Measurements from ENCODE around the gene RB1.
"Not testable (repeated sequence)": the region's sequence is repeated elsewhere in the genome, so short reads cannot be mapped to it uniquely, and the experiment has no call there.

RB1 gene

DNA sequence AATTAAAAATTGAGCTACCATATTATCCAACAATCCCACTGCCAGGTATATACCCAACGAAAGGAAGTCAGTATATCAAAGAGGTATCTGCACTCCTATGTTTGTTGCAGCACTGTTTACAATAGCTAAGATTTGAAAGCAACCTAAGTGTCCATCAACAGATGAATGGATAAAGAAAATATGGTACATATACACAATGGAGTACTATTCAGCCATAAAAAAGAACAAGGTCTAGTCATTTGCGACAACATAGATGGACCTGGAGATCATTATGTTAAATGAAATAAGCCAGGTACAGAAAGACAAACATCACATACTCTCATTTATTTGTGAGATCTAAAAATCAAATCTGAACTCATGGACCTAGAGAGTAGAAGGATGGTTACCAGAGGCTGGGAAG, 52.0 kb downstream of the RB1 start:
- not testable (repeated sequence) for DNase-seq

DNA sequence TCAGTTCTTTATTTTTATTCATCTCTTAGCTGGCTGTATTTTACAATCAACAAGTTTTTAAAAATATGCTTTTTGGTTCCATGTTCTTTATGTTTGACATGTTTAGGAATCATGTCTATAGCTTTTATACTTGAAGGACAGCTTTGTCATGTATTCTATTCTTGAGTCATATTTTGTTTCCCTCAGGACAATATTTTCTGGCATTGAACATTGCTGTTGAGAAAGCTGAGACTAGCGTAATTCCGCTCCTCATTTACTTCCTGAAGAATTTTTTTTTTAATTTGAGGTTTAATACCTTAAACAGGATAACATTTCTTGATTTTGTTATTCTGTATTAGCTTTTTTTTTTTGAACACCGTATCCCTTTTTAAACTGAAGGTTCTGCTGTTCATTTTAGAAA, 53.2 kb downstream of the RB1 start:
- no peak for DNase-seq

DNA sequence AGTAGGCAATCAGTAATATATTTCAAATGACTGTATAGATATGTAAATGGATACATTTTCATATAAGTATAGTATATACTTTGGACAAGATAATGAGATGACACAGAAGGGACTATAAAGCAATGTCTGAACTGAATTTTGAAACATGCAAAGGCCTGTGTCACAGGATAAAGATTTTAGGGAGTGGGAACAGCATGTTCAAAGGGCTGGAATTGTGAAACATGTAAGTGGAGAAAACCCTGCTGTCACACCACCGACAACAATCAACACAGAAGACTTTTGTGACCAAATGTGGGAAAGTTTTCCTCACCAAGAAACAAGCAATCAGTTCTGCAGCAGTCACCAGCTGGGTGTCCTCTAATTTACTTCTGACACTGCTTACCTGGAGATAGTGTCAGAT, 66.4 kb downstream of the RB1 start:
- DNase-seq: no peak

DNA sequence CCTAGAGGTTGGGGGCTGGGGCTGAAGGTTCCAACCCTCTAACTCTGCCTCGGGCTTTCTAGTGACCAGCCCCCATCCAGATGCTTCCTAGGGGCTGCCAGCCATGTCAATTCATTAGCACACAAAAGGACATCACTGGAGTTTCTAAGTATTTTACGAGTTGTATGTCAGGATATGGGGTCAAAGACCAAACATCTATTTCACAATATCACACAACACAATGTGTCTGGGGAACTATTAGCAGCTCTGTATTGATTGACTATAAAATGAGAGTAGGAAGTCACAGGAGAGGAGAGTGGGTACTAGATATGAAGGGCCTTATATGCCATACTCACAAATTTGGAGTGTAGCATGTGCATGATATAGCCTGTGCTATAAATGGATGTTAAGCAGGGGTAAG, 67.3 kb downstream of the RB1 start:
- DNase-seq: no peak

DNA sequence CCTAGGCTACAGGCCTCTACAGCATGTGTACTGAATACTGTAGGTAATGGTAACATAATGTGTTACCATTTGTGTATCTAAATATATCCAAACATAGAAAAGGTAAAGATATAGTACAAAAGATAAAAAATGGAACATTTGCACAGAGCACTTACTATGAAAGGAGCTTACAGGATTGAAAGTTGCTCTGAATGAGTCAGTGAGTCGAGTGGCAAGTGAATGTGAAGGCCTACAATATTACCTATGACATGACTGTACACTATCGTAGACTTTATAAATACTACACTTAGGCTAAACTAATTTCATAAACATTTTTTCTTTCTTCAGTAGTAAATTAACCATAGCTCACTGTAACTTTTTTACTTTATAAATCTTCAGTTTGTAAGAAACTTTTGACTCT, 74.3 kb downstream of the RB1 start:
- DNase-seq: no peak

DNA sequence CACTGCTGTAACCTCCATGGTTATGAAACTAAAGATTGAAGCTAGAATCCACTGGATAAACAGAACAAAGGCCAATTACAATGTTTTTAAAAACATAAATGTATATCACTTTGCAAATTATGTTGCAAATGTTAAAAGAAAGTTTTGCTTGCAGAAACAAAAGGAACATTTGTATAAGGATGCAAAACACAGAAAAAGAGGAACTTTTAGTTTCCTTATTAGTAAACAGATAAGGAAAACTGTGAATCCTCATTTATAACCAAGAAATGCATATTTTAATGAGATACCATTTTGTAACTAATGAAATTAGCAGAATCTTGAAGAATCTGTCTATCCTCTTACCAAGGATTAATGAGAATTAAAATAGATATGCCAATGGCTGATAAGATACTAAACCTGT, 77.0 kb downstream of the RB1 start:
- DNase-seq: no peak

DNA sequence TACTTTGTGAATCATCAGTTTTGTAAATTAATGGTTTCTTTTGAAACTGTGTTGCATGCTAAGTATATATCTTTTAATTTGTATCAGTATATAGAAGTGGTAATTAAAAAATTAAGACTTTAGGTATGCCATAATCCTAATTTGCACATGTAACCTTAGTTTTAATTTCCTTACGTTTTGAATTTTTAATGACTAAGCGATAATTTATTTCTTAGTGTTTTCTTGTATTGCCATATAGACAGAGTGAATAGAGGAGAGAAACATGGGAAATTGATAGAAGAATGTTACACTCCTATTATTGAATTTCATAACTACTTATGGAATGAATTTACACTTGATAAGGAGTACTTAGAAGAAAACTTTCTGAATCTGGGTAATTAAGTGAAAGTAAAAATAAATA, 79.8 kb downstream of the RB1 start:
- no peak for DNase-seq

DNA sequence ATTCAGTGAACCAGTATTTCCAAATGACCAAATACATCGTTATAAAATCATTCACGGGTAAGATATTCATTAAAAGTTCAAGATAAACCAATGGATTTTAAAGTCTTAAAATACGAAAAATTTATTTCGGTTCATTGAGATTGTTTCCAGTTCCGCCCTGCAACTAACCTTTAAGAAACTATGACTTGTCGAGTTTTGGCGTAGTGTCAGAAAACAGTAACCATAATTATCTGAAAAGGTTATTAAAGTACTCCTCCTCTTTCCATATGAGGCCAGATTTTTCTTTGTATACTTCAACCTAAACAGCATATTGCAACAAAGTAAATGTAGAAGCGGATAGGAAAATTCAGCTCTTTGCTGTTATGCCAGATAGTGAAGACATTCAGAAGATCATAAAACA, 83.3 kb downstream of the RB1 start:
- DNase-seq: no peak

DNA sequence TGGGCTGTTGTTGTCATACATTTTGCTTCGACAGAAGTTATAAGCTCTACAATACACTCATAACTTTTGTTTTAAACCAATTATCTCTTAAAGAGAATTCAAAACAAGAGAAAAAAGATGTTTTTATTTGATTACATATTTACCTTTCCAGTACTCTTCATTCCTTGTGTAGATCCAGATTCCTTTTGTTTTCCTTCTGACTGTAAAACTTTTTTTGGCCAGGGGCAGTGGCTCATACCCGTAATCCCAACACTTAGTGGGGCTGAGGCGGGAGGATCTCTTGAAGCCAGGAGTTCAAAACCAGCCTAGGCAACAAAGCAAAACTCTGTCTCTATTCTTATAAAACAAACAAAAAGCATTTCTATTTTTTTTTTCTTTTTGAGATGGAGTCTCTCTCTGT, 87.7 kb downstream of the RB1 start:
- DNase-seq: no peak

DNA sequence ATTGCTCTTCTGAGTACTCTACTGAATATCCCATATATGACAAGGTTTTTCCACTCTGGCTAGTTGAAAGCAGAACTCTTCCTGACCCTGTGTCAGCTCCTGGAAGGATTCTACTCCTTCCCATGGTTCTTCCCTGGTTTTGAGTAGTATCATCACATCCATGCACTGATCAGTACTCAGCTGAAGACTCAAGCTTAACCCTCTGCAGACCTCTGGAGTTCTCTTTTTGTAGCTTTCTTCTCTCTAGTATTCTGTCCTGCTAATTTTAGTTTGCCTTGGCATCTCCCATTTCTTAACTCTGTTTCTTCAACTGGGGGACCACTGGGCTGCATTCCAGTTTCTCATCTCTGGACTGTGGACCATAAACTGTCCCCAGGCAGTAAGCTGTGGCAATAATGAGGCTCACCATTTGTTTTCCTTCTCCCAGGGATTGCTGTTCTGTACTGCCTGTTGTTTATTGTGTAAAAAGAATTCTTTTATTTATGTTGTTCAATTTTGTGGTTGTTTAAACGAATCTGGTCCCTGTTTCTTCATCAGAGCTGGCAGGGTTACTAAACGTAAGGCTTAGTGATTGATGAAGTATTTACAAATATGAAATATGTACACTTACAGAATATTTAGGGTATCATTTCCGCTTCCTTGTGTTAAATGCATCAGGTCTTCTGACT, 89.6 kb downstream of the RB1 start:
- DNase-seq: no peak

DNA sequence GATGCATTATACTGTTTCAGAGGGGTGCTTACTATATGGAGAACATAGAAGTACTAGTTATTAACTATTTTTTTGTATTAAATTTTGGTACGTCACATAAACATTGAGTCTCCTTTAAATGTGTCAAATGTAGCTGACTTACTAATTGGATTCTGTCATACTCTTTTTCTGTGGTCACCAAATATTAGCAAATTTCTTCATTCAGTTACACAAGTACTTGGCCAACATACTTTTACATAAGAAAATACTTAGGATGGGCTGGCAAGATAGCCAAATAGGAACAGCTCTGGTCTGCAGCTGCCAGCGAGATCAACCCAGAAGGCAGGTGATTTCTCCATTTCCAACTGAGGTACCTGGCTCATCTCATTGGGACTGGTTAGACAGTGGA, 90.1 kb downstream of the RB1 start:
- DNase-seq: no peak

DNA sequence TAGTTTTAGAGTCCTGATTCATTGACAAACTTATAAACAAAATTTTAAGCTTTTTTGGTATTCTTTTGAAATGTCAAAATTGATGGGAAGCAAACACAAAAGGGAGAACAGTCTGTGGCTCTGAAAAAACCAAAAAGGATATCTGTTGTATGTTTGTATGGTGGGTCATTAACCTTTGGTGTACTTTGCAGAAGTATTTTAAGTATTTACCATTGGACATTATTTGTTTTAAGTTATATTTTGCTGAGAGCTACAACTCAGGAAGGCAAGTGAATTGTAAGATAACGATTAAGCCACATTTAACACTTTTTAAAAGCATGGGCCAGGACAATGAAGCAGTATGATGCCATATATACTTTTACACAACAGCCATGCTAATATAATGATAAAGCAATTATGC, 94.2 kb downstream of the RB1 start:
- DNase-seq: no peak

DNA sequence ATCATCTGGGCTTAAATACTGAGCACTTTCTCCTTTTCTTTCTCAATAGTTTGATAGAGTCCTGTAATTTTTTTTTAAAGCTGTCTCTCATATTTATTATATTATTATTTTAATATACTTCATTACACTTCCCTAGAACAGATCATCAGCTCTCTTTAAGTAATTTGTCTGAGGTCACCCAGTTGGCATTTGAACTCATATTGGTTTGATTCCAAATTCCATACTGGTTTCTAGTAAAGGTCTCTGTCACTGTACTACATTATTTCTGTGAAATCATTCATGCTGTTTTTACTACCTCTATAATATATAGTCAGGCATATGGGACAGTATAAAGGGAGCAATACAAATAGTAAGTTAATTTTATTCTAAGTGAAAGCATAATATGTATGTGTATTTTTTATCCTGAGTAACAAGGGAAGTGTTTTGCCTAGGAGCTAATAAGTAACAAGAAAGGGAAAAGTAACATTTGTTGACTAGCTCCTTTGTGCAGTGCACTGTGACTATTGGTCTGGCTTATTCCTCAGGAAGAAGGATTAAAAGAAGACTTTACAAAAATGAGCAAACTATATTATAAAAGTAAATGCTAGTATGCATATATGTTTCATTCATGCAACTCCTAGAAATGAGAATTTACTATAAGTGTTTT, 95.0 kb downstream of the RB1 start:
- no peak for DNase-seq

DNA sequence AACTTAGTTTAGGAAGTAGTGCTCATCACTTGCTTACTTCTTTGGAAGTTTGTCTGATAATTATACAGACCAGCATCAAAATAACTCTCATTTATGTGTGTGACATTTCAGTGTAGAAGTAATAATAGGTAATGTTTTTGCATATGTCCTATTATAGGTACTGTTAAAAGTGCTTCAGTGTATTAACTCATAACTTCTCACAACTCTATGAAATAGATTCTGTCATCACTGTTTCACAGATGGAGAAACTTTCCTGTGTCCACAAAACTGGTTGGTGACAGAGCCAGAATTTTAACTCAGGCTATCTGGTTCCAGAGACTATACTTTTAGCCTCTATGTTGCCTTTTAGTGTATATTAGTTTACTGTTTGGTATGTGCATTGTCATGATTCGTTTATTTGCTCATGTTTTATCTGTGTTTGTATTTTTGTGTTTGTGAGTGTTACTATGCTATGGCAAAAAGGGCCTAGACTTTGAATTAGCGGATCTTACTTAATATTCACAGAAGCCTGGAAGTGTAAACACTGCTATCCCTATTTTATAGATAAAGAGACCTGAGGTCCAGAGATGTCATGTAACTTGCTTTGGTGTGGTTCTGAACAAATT, 96.6 kb downstream of the RB1 start:
- DNase-seq: no peak

DNA sequence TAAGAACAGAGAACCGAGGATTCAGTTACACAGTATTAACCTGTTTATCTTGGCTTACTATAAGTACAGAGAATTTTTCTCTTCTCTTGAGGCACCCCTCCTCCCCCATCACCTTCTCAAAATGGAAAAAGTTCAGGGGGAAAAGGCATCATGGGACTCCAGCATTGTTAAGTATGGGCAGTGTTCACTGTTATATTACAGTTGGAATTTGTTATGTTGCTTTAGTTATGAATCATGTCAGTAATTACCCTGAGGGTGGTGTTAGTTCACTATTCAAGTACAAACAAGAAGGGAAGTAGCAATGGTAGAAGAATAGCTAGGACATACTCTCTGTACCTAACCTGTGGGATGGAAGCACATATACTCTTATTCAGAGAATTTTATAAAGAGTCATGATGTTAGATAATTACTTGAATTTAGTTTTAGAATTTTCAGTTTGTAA, 97.3 kb downstream of the RB1 start:
- no peak for DNase-seq

DNA sequence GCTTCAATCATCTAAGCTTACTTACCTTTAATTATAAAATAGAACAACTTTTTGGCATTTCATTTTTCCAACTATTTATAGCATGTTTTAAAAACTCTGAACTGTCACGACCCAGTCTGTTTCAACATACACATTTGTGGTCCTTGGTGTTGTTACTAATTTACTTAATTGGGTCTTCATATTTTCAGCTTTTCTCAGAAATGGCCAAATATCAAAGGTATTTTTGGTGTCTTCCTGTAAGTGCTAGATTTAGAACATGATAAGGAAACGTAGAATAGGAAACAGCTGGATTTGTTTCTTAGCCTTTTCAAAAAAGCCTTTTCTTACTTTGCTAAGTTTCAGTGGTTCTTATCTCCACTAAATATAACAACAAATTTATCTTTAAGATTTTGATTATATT, 97.9 kb downstream of the RB1 start:
- DNase-seq: no peak

DNA sequence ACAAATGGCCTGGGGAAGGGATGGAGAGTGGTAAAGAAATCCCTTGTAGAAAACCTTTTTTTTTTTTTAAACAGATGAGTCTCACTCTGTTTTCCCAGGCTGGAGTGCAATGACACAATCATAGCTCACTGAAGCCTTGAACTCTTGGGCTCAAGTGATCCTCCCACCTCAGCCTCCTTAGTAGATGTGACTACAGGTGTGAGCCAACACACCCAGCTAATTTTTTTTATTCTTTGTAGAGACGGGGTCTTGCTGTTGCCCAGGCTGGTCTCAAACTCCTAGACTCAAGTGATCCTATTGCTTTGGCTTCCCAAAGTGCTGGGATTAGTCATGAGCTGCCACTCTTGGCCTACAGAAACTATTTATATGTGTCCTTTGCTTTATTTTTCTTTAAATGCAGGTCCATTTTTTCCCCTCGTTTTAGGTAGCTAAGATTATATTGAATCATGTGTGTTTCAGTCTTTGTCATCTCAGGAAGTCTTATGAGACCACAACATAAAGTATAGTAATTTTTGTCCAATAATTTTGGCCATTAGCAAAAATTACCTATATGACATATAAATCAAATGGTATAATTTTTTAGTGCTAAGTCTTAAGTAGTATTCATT, 98.9 kb downstream of the RB1 start:
- no peak for DNase-seq

DNA sequence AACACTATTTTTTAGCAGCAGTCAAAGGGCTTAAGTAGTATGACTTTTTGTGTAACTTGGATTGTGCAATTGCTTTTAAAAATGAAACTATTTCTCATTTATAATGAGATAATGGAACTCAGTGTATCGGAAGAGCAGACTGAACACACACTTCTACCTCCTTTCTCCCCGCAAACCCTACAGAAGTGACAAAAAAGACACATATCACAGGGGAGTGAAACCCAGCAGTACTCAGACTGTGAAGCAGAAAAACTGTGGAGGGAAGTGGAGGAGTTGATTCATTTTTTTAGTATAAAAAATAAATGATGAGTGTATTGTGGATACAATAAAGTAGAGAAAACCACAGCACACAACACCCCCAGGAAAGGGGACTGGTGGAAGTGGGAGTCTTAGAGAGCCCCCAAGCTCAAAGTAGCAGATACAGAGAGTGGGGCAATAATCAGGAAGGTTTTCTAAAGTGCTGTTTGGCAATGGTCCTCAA, 99.6 kb downstream of the RB1 start:
- no peak for DNase-seq

DNA sequence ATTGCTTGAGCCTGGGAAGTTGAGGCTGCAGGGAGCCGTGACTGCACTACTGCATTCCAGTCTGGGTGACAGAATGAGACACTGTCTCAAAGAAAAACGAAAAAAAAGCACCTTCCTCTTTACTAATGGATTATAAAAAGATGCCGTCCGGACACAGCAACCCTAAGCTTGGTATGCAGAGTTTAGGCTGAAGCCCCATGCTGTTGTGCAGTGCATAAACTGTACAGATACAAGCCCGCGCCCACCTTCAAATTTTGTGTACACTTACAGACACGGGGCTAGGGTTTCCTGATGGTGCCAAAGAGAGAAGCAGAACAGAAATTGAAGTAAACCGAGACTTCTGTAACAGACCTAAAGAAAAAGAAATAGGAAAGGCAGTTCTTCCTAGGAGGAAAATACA, 100.4 kb downstream of the RB1 start:
- no peak for DNase-seq

DNA sequence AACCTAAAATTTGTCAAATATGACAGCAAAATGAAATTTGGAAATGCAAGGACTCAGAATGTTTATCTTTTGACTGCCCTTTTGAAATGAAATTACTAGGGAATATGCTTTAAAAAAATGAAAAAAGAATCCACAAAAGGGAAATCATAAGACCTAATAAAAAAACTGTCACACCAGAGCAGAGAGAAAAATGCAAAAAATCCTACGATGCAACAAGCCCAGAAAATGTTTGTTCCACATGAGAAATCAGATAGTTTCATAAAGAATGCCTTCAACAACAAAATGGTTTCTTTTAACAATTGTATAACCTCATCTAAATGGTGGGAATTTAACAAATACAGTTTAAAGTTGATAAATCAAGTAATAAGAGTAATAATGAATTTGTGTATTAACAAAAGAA, 101.4 kb downstream of the RB1 start:
- no peak for DNase-seq

DNA sequence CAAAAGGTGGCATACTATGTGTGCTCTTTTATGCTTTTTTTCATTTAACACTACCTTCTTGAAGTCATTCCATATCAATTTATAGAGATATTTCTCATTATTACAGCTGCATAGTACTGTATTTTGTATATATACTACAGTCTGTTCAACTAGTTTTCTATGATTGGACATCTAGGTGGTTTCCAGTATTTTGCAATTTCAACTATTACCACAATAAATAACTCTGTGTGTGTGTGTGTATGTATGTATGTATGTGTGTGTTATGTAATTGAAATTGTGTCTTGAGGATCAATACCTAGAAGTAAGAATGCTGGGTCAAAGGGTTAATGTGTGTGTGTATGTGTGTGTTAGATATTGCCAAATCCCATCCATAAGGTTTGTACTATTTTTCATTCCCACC, 102.3 kb downstream of the RB1 start:
- DNase-seq: no peak

DNA sequence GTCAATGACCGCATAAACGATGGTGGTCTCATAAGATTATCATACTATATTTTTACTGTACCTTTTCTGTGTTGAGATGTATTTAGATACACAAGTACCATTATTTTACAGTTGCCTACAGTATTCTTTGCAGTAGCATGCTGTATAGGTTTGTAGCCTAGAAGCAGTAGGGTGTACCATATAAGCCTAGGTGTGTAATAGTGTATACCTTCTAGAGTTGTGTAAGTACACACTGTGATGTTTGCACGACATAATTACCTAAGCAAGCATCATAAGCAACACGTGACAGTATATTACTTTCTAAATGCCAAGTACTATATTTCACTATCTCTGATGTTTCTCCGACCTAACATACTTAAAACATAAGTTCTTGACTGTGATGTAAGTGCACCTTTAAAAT, 106.6 kb downstream of the RB1 start:
- DNase-seq: no peak

DNA sequence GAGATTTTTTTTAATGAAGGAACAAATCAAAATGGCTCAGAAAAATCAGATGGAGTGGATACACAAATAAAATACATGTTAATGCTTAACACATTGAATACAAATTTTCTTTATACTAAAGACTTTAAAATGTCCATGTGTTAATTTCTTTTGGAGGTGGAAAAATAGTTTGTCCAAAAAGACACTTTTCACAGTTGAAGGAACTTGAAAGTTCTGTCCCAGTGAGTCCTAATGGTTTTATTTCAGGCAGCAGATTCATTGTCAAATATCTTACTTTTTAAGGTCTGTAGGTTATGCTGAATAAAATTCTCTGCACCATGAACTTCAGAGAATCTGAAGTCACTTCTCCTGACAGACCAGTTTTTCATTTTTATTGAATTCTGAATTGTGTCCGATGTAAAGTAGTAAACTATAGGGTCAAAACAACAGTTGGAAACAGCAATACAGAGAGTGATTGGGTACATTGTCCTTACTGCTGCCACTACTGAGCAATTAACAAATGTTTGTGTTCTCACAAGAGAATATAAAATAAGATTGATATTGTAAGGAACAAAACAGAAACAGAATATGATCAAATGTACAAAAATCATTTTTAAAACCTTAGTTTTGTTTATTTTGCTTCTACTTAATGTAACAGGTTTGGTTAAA, 107.7 kb downstream of the RB1 start:
- DNase-seq: no peak
